Common myeloid progenitor, CD34-positive (primary cell): ENCODE results near the gene SAFB.
"Not testable (repeated sequence)": the region's sequence is repeated elsewhere in the genome, so short reads cannot be mapped to it uniquely, and the experiment has no call there.

Experiments
- CTCF ChIA-PET: fragments of 350-600 bp; sonication (Branson Sonifier 250); formaldehyde crosslinking; loops from one replicate; lab custom pipeline; 2021; ENCODE audit warnings: antibody characterized with exemption; lab: Charles Lee
- POLR2A ChIA-PET: fragments of 350-600 bp; sonication (Branson Sonifier 250); formaldehyde crosslinking; loops from one replicate; lab custom pipeline; 2021; ENCODE audit warnings: antibody characterized with exemption; lab: Charles Lee
- DNase-seq, 3 donors: peaks; one replicate each; pipeline versions ENCODE4 v3.0.0 to v3.0.0-alpha.2; 2013
- H3K27ac ChIP-seq, 2 experiments: 1 replicate in 1 of 2; 2 replicates in 1 of 2; pipeline ENCODE4 v1.7.0; 2013; ENCODE audit warnings: inconsistent platforms in 2 of 2, low read length in 2 of 2, mild to moderate bottlenecking in 2 of 2, low read depth in 1 of 2, moderate library complexity in 1 of 2; ENCODE audit not compliant: severe bottlenecking in 2 of 2, insufficient read depth in 1 of 2, poor library complexity in 1 of 2
- H3K27me3 ChIP-seq, 5 experiments: replicated peaks in 2 of 5; 1 replicate in 3 of 5; 2 replicates in 2 of 5; pipeline versions ENCODE4 v1.6.1 to v1.7.0; 2013; ENCODE audit warnings: low read length in 4 of 5, mild to moderate bottlenecking in 2 of 5, moderate library complexity in 2 of 5, inconsistent platforms in 1 of 5; ENCODE audit not compliant: insufficient read depth in 5 of 5, control insufficient read depth in 4 of 5
- H3K36me3 ChIP-seq, 4 experiments: 1 replicate in 2 of 4; 2 replicates in 2 of 4; pipeline versions ENCODE4 v1.6.1 to v1.7.0; 2013; ENCODE audit warnings: low read length in 3 of 4, control low read depth in 1 of 4, mild to moderate bottlenecking in 1 of 4; ENCODE audit not compliant: control insufficient read depth in 4 of 4, insufficient read depth in 4 of 4
- H3K4me1 ChIP-seq, 4 experiments: 1 replicate in 3 of 4; 2 replicates in 1 of 4; pipeline versions ENCODE4 v1.6.1 to v1.7.1; 2013; ENCODE audit warnings: low read length in 3 of 4, mild to moderate bottlenecking in 3 of 4, control low read depth in 1 of 4, inconsistent platforms in 1 of 4, moderate library complexity in 1 of 4; ENCODE audit not compliant: control insufficient read depth in 4 of 4, insufficient read depth in 4 of 4; ENCODE audit errors: control extremely low read depth in 1 of 4
- H3K4me3 ChIP-seq, 7 experiments: 1 replicate in 4 of 7; 2 replicates in 3 of 7; pipeline versions ENCODE4 v1.5.1 to v1.7.0; 2013; ENCODE audit warnings: mild to moderate bottlenecking in 7 of 7, low read length in 6 of 7, moderate library complexity in 6 of 7, inconsistent platforms in 2 of 7, low read depth in 2 of 7, control low read depth in 1 of 7; ENCODE audit not compliant: insufficient read depth in 4 of 7, control insufficient read depth in 1 of 7; ENCODE audit errors: extremely low read depth in 1 of 7
- H3K9me3 ChIP-seq, 5 experiments: 1 replicate in 4 of 5; 2 replicates in 1 of 5; pipeline versions ENCODE4 v1.6.1 to v1.7.1; 2013; ENCODE audit warnings: low read length in 4 of 5, mild to moderate bottlenecking in 2 of 5, inconsistent platforms in 1 of 5, low read depth in 1 of 5, moderate library complexity in 1 of 5; ENCODE audit not compliant: control insufficient read depth in 4 of 5, insufficient read depth in 2 of 5; ENCODE audit errors: control extremely low read depth in 1 of 5
- WGBS: methylation state at CpG from one replicate; pipeline ENCODE4 v1.1.5; 2013; ENCODE audit not compliant: insufficient coverage; 5-methylcytosine and 5-hydroxymethylcytosine counted together

Gene SAFB

GRCh38 chr19:5608291-5608690 lies 14.6 kb upstream of the SAFB start:
- no peak overlapping the region for H3K4me3 ChIP-seq
- no peaks in the 10 kb centered on the region for H3K9me3 ChIP-seq
- 96% methylated on average over 10 of the region's 10 CpGs for WGBS
- peaks cover 22 to 86% (median 69%) of the 10 kb centered on the region in 4 experiments for H3K36me3 ChIP-seq
- CTCF ChIA-PET: interaction anchor here (1.0 kb wide), 1 partner anchor 13 kb away, joined by 3 read pairs; no protein-coding TSS in a partner anchor
- no peaks in the 10 kb centered on the region for H3K4me1 ChIP-seq
- no peak overlapping the region for H3K27ac ChIP-seq
- POLR2A ChIA-PET: no interaction called here
- no peak for DNase-seq
- no peaks in the 10 kb centered on the region for H3K27me3 ChIP-seq

- H3K27me3 ChIP-seq, DNase-seq, H3K9me3 ChIP-seq, H3K4me3 ChIP-seq, POLR2A ChIA-PET, CTCF ChIA-PET, H3K4me1 ChIP-seq, H3K27ac ChIP-seq: not testable (repeated sequence)
- 92% methylated on average over 4 of the region's 9 CpGs for WGBS
- peaks cover 23 to 86% (median 68%) of the 10 kb centered on the region in 4 experiments for H3K36me3 ChIP-seq
Measured at GRCh38 chr19:5608766-5609165, 14.1 kb upstream of the SAFB start.

- H3K36me3 ChIP-seq: peaks cover 27 to 87% (median 66%) of the 10 kb centered on the region in 4 experiments
- CTCF ChIA-PET: interaction anchor here (1.0 kb wide), 1 partner anchor 10 kb away, joined by 3 read pairs; no protein-coding TSS in a partner anchor
- H3K4me3 ChIP-seq: no peak overlapping the region
- H3K27ac ChIP-seq: no peak overlapping the region
- no peaks in the 10 kb centered on the region for H3K4me1 ChIP-seq
- WGBS: 100% methylated on average over 15 of the region's 16 CpGs
- no peak for DNase-seq
- POLR2A ChIA-PET: no interaction called here
- no peaks in the 10 kb centered on the region for H3K9me3 ChIP-seq
- H3K27me3 ChIP-seq: no peaks in the 10 kb centered on the region
Measured at GRCh38 chr19:5609881-5610448, 12.9 kb upstream of the SAFB start.

DNA sequence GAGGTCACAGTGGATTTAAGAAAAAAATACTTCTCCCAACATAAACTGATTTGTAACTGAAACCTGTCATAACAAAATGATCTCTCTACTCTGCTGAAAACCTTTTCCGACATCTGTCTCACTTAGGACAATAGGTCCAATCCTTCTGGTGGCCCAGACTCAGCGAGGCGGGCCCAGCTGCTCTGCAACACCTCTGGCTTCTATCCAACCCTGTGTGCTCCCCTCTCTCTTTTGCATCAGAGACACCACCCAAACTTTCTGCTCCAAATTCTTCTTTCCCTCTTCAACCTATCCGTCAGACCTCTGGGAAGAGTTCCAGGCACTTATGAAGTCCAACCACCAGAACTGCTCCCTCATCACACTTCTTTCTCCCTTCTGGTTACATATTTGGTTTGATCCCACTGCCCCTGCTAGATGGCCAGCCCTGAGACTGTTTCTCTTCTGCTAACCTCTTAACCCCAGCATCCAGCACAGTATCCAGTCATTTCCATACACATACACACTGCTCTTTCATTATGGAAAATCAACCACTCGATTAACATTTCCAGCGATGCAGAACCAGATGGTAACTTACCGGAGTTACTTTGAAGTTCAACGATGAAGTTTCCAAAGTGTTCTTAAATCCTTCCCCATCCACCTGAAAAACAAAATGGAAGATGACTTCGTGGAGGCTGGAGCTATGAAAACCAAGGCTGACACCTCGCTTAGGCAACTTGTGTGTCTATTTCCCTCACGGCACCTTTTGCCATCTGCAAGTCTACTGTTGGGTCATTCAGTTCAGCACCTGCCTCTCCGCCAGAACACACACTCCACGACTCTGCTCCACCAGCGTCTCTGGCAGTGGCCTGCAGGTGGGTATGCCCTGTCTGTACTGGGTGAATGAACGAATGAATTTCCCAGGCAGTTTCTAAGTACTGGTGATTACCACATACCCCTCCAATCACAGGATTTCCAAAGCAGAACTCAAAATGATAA lies 9.7 kb upstream of the SAFB start:
- Histone ChIP-seq H3K36me3 (peaks cover 26 to 85% (median 65%) of the 10 kb centered on the region in 4 experiments), H3K27ac (no peak overlapping the region), H3K4me1 (no peaks in the 10 kb centered on the region), H3K9me3 (no peaks in the 10 kb centered on the region), H3K27me3 (no peaks in the 10 kb centered on the region), H3K4me3 (no peak overlapping the region)
- ChIA-PET POLR2A (interaction anchor here (1.1 to 1.6 kb wide), 2 partner anchors 10 to 28 kb away, joined by 3 read pairs; partner anchors contain the start of genes SAFB and SAFB2), CTCF (interaction anchor here (1.3 kb wide), 1 partner anchor 36 kb away, joined by 3 read pairs; no protein-coding TSS in a partner anchor)
- WGBS: 95% methylated on average over 12 of the region's 15 CpGs
- no peak for DNase-seq

- ChIA-PET POLR2A (no interaction called here), CTCF (interaction anchor here (0.7 kb wide), 1 partner anchor 96 kb away, joined by 3 read pairs; no protein-coding TSS in a partner anchor)
- Histone ChIP-seq H3K27me3 (no peaks in the 10 kb centered on the region), H3K36me3 (peaks cover 32 to 85% (median 67%) of the 10 kb centered on the region in 4 experiments), H3K4me1 (peaks cover 4 to 7% (median 7%) of the 10 kb centered on the region in 4 experiments), H3K9me3 (no peaks in the 10 kb centered on the region), H3K27ac (no peak overlapping the region), H3K4me3 (no peak overlapping the region)
- WGBS: 97% methylated on average over 16 of the region's 17 CpGs
- DNase-seq: no peak
Measured at GRCh38 chr19:5615756-5616327, 7.0 kb upstream of the SAFB start.

GRCh38 chr19:5617080-5617479 lies 5.8 kb upstream of the SAFB start:
- ChIA-PET POLR2A (no interaction called here), CTCF (no interaction called here)
- no CpG with 5 or more reads among the region's 1 CpG for WGBS

More at GRCh38 chr19:5617080-5617479, 5.8 kb upstream of the SAFB start:
- Histone ChIP-seq H3K27ac (no peak overlapping the region), H3K4me1 (peaks cover 14 to 18% (median 16%) of the 10 kb centered on the region in 4 experiments), H3K27me3 (no peaks in the 10 kb centered on the region), H3K4me3 (no peak overlapping the region), H3K9me3 (no peaks in the 10 kb centered on the region), H3K36me3 (peaks cover 32 to 84% (median 65%) of the 10 kb centered on the region in 4 experiments)
- no peak for DNase-seq
